ENCODE results near the gene DGKB. TPM values are rescaled to one million over a fixed set of nuclear protein-coding genes. Genes with fewer than 3 reads are reported as not detected.

DGKB gene
- total and polyA plus RNA-seq, 7 experiments from 2014 or later, result not detected

DNA sequence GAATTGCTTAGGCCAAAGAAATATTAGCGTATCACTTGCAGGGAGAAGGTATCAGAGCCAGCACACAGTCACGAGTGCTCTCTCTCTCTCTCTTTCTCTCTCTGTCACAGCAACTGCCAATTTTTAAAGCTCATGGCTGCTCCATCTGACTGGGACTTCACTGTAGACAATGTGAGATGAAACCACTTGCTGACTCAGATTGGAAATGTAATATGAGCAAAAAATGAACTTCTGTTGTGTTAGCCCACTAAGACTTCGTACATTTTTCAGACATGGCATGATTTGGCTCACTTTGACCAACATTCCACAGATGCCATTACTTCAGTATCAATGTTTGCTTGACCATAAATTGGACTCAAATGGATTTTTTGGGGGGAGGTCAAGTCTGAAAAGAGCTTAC lies 68.1 kb downstream of the DGKB start:
- intact Hi-C loops (cut with micrococcal nuclease), result no loop called here
- ATAC-seq, result no peak

DNA sequence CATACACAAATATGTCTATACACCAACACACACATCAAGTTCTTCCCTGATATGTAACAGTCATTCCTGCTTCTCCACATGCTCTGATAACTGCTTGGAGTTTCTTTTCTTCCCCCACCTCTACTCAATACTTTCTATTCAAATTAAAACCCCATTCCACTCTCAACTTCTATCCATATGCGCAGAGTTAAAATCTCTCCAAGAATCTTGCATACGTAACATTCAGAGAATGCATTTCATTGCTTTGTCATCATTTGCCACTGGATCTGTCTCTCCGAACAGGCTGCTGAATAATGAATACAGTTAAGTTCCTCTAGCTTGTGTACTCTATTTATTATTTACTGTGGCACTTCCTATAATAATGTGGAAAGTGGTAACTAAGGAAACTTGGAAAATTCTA lies 68.8 kb downstream of the DGKB start:
- ChIA-PET CTCF (no interaction called here), POLR2A (no interaction called here)
- Histone ChIP-seq H3K36me3 (ENCODE audit: control insufficient read depth in 2 of 3, insufficient read depth in 3 of 3, low read length in 3 of 3) (no peaks in the 10 kb centered on the region), H3K4me1 (ENCODE audit: control insufficient read depth in 2 of 2, insufficient read depth in 2 of 2, low read length in 2 of 2) (no peaks in the 10 kb centered on the region), H3K4me3 (ENCODE audit: low read length) (no peak overlapping the region), H3K27ac (ENCODE audit: low read depth, low read length) (no peak overlapping the region), H3K9me3 (ENCODE audit: control insufficient read depth in 2 of 3, low read length in 3 of 3) (no peaks in the 10 kb centered on the region), H3K27me3 (ENCODE audit: control insufficient read depth in 2 of 2, insufficient read depth in 2 of 2, low read length in 2 of 2) (no peaks in the 10 kb centered on the region)
- intact Hi-C loops (cut with micrococcal nuclease), result no loop called here
- Mint-ChIP-seq H3K9me3 (peaks cover 0 to 10% (median 0%) of the 10 kb centered on the region in 11 donors), H3K27me3 (no peaks in the 10 kb centered on the region), H3K36me3 (no peaks in the 10 kb centered on the region), H3K4me3 (no peak overlapping the region), H3K4me1 (no peaks in the 10 kb centered on the region), H3K27ac (no peak overlapping the region)
- DNase-seq, result no peak
- ATAC-seq, result no peak

More for the DNA sequence above, 68.1 kb downstream of the DGKB start:
- Mint-ChIP-seq H3K36me3 (no peaks in the 10 kb centered on the region), H3K27me3 (no peaks in the 10 kb centered on the region), H3K4me3 (no peak overlapping the region), H3K9me3 (peaks cover 0 to 14% (median 0%) of the 10 kb centered on the region in 11 donors), H3K4me1 (no peaks in the 10 kb centered on the region), H3K27ac (no peak overlapping the region)
- H3K36me3 ChIP-seq (ENCODE audit: control insufficient read depth in 2 of 3, insufficient read depth in 3 of 3, low read length in 3 of 3), result no peaks in the 10 kb centered on the region
- no peak overlapping the region for H3K27ac ChIP-seq (ENCODE audit: low read depth, low read length)
- ChIA-PET POLR2A (no interaction called here), CTCF (no interaction called here)
- no peaks in the 10 kb centered on the region for H3K27me3 ChIP-seq (ENCODE audit: control insufficient read depth in 2 of 2, insufficient read depth in 2 of 2, low read length in 2 of 2)
- no peak for DNase-seq
- no peaks in the 10 kb centered on the region for H3K4me1 ChIP-seq (ENCODE audit: control insufficient read depth in 2 of 2, insufficient read depth in 2 of 2, low read length in 2 of 2)
- no peak overlapping the region for H3K4me3 ChIP-seq (ENCODE audit: low read length)
- H3K9me3 ChIP-seq (ENCODE audit: control insufficient read depth in 2 of 3, low read length in 3 of 3), result no peaks in the 10 kb centered on the region

GRCh38 chr7:14828053-14828452 lies 74.5 kb downstream of the DGKB start:
- H3K9me3 ChIP-seq (ENCODE audit: control insufficient read depth in 2 of 3, low read length in 3 of 3), result no peaks in the 10 kb centered on the region
- no peak overlapping the region for H3K27ac Mint-ChIP-seq
- no peak overlapping the region for H3K4me3 ChIP-seq (ENCODE audit: low read length)
- no peaks in the 10 kb centered on the region for H3K4me1 ChIP-seq (ENCODE audit: control insufficient read depth in 2 of 2, insufficient read depth in 2 of 2, low read length in 2 of 2)
- peaks cover 0 to 16% (median 2%) of the 10 kb centered on the region in 11 donors for H3K9me3 Mint-ChIP-seq
- no peak overlapping the region for H3K27ac ChIP-seq (ENCODE audit: low read depth, low read length)
- POLR2A ChIA-PET, result no interaction called here
- no peak for DNase-seq
- no peaks in the 10 kb centered on the region for H3K4me1 Mint-ChIP-seq
- CTCF ChIA-PET, result no interaction called here
- H3K4me3 Mint-ChIP-seq, result no peak overlapping the region
- no peaks in the 10 kb centered on the region for H3K36me3 ChIP-seq (ENCODE audit: control insufficient read depth in 2 of 3, insufficient read depth in 3 of 3, low read length in 3 of 3)
- no peaks in the 10 kb centered on the region for H3K27me3 ChIP-seq (ENCODE audit: control insufficient read depth in 2 of 2, insufficient read depth in 2 of 2, low read length in 2 of 2)
- no peak for ATAC-seq
- no peaks in the 10 kb centered on the region for H3K27me3 Mint-ChIP-seq
- no peaks in the 10 kb centered on the region for H3K36me3 Mint-ChIP-seq
- intact Hi-C loops (cut with micrococcal nuclease), result no loop called here

- Mint-ChIP-seq H3K27me3 (no peaks in the 10 kb centered on the region), H3K4me3 (no peak overlapping the region), H3K36me3 (no peaks in the 10 kb centered on the region), H3K9me3 (peaks cover 0 to 16% (median 2%) of the 10 kb centered on the region in 11 donors), H3K27ac (no peak overlapping the region), H3K4me1 (no peaks in the 10 kb centered on the region)
- ChIA-PET CTCF (interaction anchor here (0.6 kb wide), 1 partner anchor 590 kb away, joined by 3 read pairs; no protein-coding TSS in a partner anchor), POLR2A (no interaction called here)
- intact Hi-C loops (cut with micrococcal nuclease), result no loop called here
- Histone ChIP-seq H3K27ac (ENCODE audit: low read depth, low read length) (no peak overlapping the region), H3K36me3 (ENCODE audit: control insufficient read depth in 2 of 3, insufficient read depth in 3 of 3, low read length in 3 of 3) (no peaks in the 10 kb centered on the region), H3K27me3 (ENCODE audit: control insufficient read depth in 2 of 2, insufficient read depth in 2 of 2, low read length in 2 of 2) (no peaks in the 10 kb centered on the region), H3K4me3 (ENCODE audit: low read length) (no peak overlapping the region), H3K4me1 (ENCODE audit: control insufficient read depth in 2 of 2, insufficient read depth in 2 of 2, low read length in 2 of 2) (no peaks in the 10 kb centered on the region), H3K9me3 (ENCODE audit: control insufficient read depth in 2 of 3, low read length in 3 of 3) (no peaks in the 10 kb centered on the region)
- ATAC-seq (no peak), DNase-seq (no peak)
Measured at GRCh38 chr7:14826426-14826825, 76.1 kb downstream of the DGKB start.

DNA sequence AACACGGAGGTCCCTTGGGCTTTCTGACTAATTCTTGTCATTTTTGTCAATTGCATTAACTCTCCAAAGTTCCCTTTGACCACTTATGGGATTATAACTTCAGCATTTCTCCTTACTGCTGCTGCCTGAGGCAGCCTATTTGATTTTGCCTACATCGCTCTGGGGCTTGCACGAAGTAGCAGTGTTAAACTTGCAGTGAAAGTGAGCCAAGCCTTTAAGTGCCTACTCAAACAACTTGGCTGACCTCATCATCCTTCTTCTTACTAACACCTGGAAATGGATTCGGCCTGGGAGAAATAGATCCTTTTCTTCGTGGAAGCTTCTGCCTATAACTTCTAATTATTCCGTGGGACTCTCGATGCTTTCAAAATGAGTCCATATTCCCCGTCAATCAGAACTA lies 76.6 kb downstream of the DGKB start:
- H3K4me3 ChIP-seq (ENCODE audit: low read length), result no peak overlapping the region

DNA sequence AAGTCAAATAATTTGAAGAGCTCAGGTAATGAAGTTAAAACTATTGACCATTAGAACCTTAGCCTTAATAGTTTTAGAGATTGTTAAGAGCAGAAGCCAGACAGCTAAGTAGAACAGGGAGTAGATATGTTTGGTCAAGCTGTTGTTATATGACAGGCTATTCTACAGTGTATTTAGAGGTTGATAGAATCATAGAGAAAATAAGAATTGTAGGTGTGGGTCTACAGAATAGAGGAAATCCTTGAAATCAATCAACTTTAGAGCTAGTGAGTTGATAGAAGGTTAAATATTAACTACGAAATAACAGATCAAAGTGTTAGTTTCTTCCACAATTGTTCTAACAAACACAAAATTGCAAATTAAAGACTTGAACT lies 80.1 kb downstream of the DGKB start:
- no peaks in the 10 kb centered on the region for H3K36me3 Mint-ChIP-seq
- Histone ChIP-seq H3K4me3 (ENCODE audit: low read length) (no peak overlapping the region), H3K27me3 (ENCODE audit: control insufficient read depth in 2 of 2, insufficient read depth in 2 of 2, low read length in 2 of 2) (no peaks in the 10 kb centered on the region), H3K27ac (ENCODE audit: low read depth, low read length) (no peak overlapping the region), H3K36me3 (ENCODE audit: control insufficient read depth in 2 of 3, insufficient read depth in 3 of 3, low read length in 3 of 3) (no peaks in the 10 kb centered on the region), H3K4me1 (ENCODE audit: control insufficient read depth in 2 of 2, insufficient read depth in 2 of 2, low read length in 2 of 2) (no peaks in the 10 kb centered on the region), H3K9me3 (ENCODE audit: control insufficient read depth in 2 of 3, low read length in 3 of 3) (no peaks in the 10 kb centered on the region)
- H3K27ac Mint-ChIP-seq, result no peak overlapping the region
- ATAC-seq, result no peak
- no peak overlapping the region for H3K4me3 Mint-ChIP-seq
- no peak for DNase-seq
- CTCF ChIA-PET, result no interaction called here
- POLR2A ChIA-PET, result no interaction called here
- intact Hi-C loops (cut with micrococcal nuclease), result no loop called here
- peaks cover 0 to 8% (median 2%) of the 10 kb centered on the region in 11 donors for H3K9me3 Mint-ChIP-seq
- no peaks in the 10 kb centered on the region for H3K4me1 Mint-ChIP-seq
- H3K27me3 Mint-ChIP-seq, result no peaks in the 10 kb centered on the region

More for the DNA sequence above, 76.6 kb downstream of the DGKB start:
- Mint-ChIP-seq H3K9me3 (peaks cover 0 to 16% (median 2%) of the 10 kb centered on the region in 11 donors), H3K4me1 (no peaks in the 10 kb centered on the region), H3K27ac (no peak overlapping the region), H3K36me3 (no peaks in the 10 kb centered on the region), H3K27me3 (no peaks in the 10 kb centered on the region), H3K4me3 (no peak overlapping the region)
- ChIA-PET POLR2A (no interaction called here), CTCF (no interaction called here)
- intact Hi-C loops (cut with micrococcal nuclease), result no loop called here
- H3K27ac ChIP-seq (ENCODE audit: low read depth, low read length), result no peak overlapping the region
- no peaks in the 10 kb centered on the region for H3K9me3 ChIP-seq (ENCODE audit: control insufficient read depth in 2 of 3, low read length in 3 of 3)
- H3K36me3 ChIP-seq (ENCODE audit: control insufficient read depth in 2 of 3, insufficient read depth in 3 of 3, low read length in 3 of 3), result no peaks in the 10 kb centered on the region
- no peak for DNase-seq
- no peaks in the 10 kb centered on the region for H3K4me1 ChIP-seq (ENCODE audit: control insufficient read depth in 2 of 2, insufficient read depth in 2 of 2, low read length in 2 of 2)
- ATAC-seq, result no peak
- H3K27me3 ChIP-seq (ENCODE audit: control insufficient read depth in 2 of 2, insufficient read depth in 2 of 2, low read length in 2 of 2), result no peaks in the 10 kb centered on the region

GRCh38 chr7:14821757-14822480 lies 80.6 kb downstream of the DGKB start:
- no peaks in the 10 kb centered on the region for H3K9me3 ChIP-seq (ENCODE audit: control insufficient read depth in 2 of 3, low read length in 3 of 3)
- Mint-ChIP-seq H3K36me3 (no peaks in the 10 kb centered on the region), H3K27me3 (no peaks in the 10 kb centered on the region), H3K4me1 (no peaks in the 10 kb centered on the region), H3K9me3 (peaks cover 0 to 5% (median 2%) of the 10 kb centered on the region in 11 donors), H3K4me3 (no peak overlapping the region), H3K27ac (no peak overlapping the region)
- no peak for DNase-seq
- no peak for ATAC-seq
- ChIA-PET CTCF (no interaction called here), POLR2A (no interaction called here)
- H3K4me3 ChIP-seq (ENCODE audit: low read length), result no peak overlapping the region
- no peak overlapping the region for H3K27ac ChIP-seq (ENCODE audit: low read depth, low read length)
- intact Hi-C loops (cut with micrococcal nuclease), result no loop called here
- no peaks in the 10 kb centered on the region for H3K36me3 ChIP-seq (ENCODE audit: control insufficient read depth in 2 of 3, insufficient read depth in 3 of 3, low read length in 3 of 3)
- no peaks in the 10 kb centered on the region for H3K4me1 ChIP-seq (ENCODE audit: control insufficient read depth in 2 of 2, insufficient read depth in 2 of 2, low read length in 2 of 2)
- no peaks in the 10 kb centered on the region for H3K27me3 ChIP-seq (ENCODE audit: control insufficient read depth in 2 of 2, insufficient read depth in 2 of 2, low read length in 2 of 2)

Measured in naive thymus-derived CD4-positive, alpha-beta T cell (primary cell).